K562 (cell line): ENCODE measurements around the gene ZNF724. TPM values are rescaled to one million over a fixed set of nuclear protein-coding genes. Genes with fewer than 3 reads are reported as not detected.

Experiments
- ATAC-seq: fragments of 200-7000 bp; cut with Tn5 transposase; 3 replicates; pipeline ENCODE4 v1.9.1; 2020; ENCODE audit warnings: moderate library complexity
- BruUV-seq: library from RNA; stranded (reverse); fragments of 400-500 nt; replicated peaks from 2 replicates; lab custom pipeline; 2021; lab: Mats Ljungman, UMichigan
- CTCF ChIA-PET: fragments of 300-600 bp; formaldehyde crosslinking; extraction: SDS; loops from one replicate; lab custom pipeline; 2021; ENCODE audit warnings: low intra/inter-chr PET ratio; lab: Yijun Ruan, JAX
- POLR2A ChIA-PET: fragments of 300-600, 350-650 bp; sonication (Branson Sonifier 250); formaldehyde crosslinking; extraction: SDS; loops from one replicate; lab custom pipeline; 2021; ENCODE audit warnings: antibody characterized with exemption, inconsistent platforms; lab: Yijun Ruan, JAX
- DNase-seq, 4 experiments: peaks; one replicate each; pipeline versions ENCODE4 v3.0.0 to v3.0.0-alpha.2; 2011 to 2018; ENCODE audit warnings: low spot score in 3 of 4, mixed read lengths in 3 of 4; ENCODE audit errors: extremely low read depth in 1 of 4
- FAIRE-seq: peaks from 2 replicates; lab custom pipeline; 2011; peaks lifted over from hg19 to GRCh38; lab: Jason Lieb, UNC
- H2AFZ ChIP-seq: 2 replicates; pipeline ENCODE4 v1.6.0; 2011; ENCODE audit warnings: low read depth, low read length, control low read depth, inconsistent platforms
- H3K27ac ChIP-seq: fragments of 200-600 bp; 3 replicates; pipeline ENCODE4 v1.8.0; 2011; ENCODE audit warnings: low read depth, mild to moderate bottlenecking, control low read depth, inconsistent platforms, low read length, moderate library complexity, mixed read lengths; ENCODE audit errors: extremely low read depth
- H3K27me3 ChIP-seq, 2 experiments: fragments of 300-600 bp in 1 of 2; 2 replicates in 1 of 2; 3 replicates in 1 of 2; pipeline versions ENCODE4 v1.6.0 to v1.8.0; 2011; ENCODE audit warnings: inconsistent platforms in 2 of 2, low read length in 2 of 2, mild to moderate bottlenecking in 1 of 2, mixed read lengths in 1 of 2, moderate library complexity in 1 of 2; ENCODE audit not compliant: control insufficient read depth in 2 of 2, insufficient read depth in 2 of 2
- H3K36me3 ChIP-seq: fragments of 300-600 bp; 3 replicates; pipeline ENCODE4 v1.8.0; 2011; ENCODE audit warnings: mild to moderate bottlenecking, low read length, inconsistent platforms; ENCODE audit not compliant: control insufficient read depth, insufficient read depth
- H3K4me1 ChIP-seq, 2 experiments: fragments of 200-600 bp in 1 of 2; replicated peaks in 1 of 2; 2 replicates in 1 of 2; 3 replicates in 1 of 2; pipeline versions ENCODE4 v1.5.1 to v1.8.0; 2011; ENCODE audit warnings: inconsistent platforms in 2 of 2, low read length in 2 of 2, mild to moderate bottlenecking in 1 of 2, mixed read lengths in 1 of 2, moderate library complexity in 1 of 2; ENCODE audit not compliant: control insufficient read depth in 2 of 2, insufficient read depth in 2 of 2
- H3K4me2 ChIP-seq: 2 replicates; pipeline ENCODE4 v1.6.1; 2011; ENCODE audit warnings: low read length, control low read depth, inconsistent platforms, mixed read lengths; ENCODE audit not compliant: insufficient read depth
- H3K4me3 ChIP-seq: fragments of 200-600 bp; sonication (generic), shearing (Covaris generic); 2 replicates; pipeline ENCODE4 v1.5.1; 2016; ENCODE audit warnings: control low read depth, inconsistent platforms
- H3K79me2 ChIP-seq: fragments of 200-600 bp; 3 replicates; pipeline ENCODE4 v1.8.0; 2011; ENCODE audit warnings: low read length, inconsistent platforms; ENCODE audit not compliant: control insufficient read depth, insufficient read depth
- H3K9ac ChIP-seq, 2 experiments: 2 replicates each; pipeline versions ENCODE4 v1.6.0 to v1.6.1; 2011; ENCODE audit warnings: low read depth in 2 of 2, low read length in 2 of 2, control low read depth in 1 of 2, inconsistent platforms in 1 of 2, mild to moderate bottlenecking in 1 of 2, mixed read lengths in 1 of 2; ENCODE audit not compliant: insufficient read depth in 1 of 2
- H3K9me1 ChIP-seq: one replicate; pipeline ENCODE4 v1.6.0; 2011; ENCODE audit warnings: inconsistent platforms, mild to moderate bottlenecking, low read length, moderate library complexity; ENCODE audit not compliant: control insufficient read depth, insufficient read depth
- H3K9me3 ChIP-seq: replicated peaks from 2 replicates; pipeline ENCODE4 v1.5.1; 2011; ENCODE audit warnings: low read depth, low read length, inconsistent platforms; ENCODE audit not compliant: control insufficient read depth, insufficient read depth
- H4K20me1 ChIP-seq: replicated peaks from 2 replicates; pipeline ENCODE4 v1.6.1; 2011; ENCODE audit warnings: low read length, inconsistent platforms, mixed read lengths; ENCODE audit not compliant: control insufficient read depth, insufficient read depth
- BDP1 ChIP-seq: IDR thresholded peaks from 3 replicates; pipeline ENCODE4 v1.6.1; 2011; ENCODE audit not compliant: insufficient read length, insufficient read depth
- FOXA3 ChIP-seq, 2 experiments: fragments of 450-650 bp in 1 of 2; sonication (generic) in 1 of 2; formaldehyde crosslinking; IDR thresholded peaks in 1 of 2; conservative IDR thresholded peaks in 1 of 2; 2 replicates each; pipeline versions ENCODE4 v1.4.0 to v1.8.0; 2020 to 2022; ENCODE audit warnings: mild to moderate bottlenecking in 2 of 2, missing genetic modification reagents in 1 of 2
- MGA ChIP-seq: fragments of 450-650 bp; IDR thresholded peaks from 2 replicates; pipeline ENCODE4 v1.6.1; 2016; ENCODE audit warnings: mild to moderate bottlenecking, moderate library complexity
- MXD1 ChIP-seq: fragments of 250-450 bp; sonication (Bioruptor Pico); IDR thresholded peaks from 2 replicates; pipeline ENCODE4 v1.8.0; 2021; ENCODE audit warnings: borderline replicate concordance, mild to moderate bottlenecking, moderate library complexity; ENCODE audit not compliant: poor library complexity, severe bottlenecking
- MYBL2 ChIP-seq, 2 experiments: fragments of 450-650 bp in 1 of 2; sonication (generic) in 1 of 2; formaldehyde crosslinking in 1 of 2; IDR thresholded peaks; 2 replicates each; pipeline versions ENCODE4 v1.6.1 to v1.8.1; 2017 to 2022; ENCODE audit warnings: borderline replicate concordance in 1 of 2, inconsistent platforms in 1 of 2, low read depth in 1 of 2, mild to moderate bottlenecking in 1 of 2, missing genetic modification reagents in 1 of 2, moderate library complexity in 1 of 2
- SAP30 ChIP-seq: fragments of 200-600 bp; sonication (generic); IDR thresholded peaks from 2 replicates; pipeline ENCODE4 v1.6.1; 2012; ENCODE audit warnings: borderline replicate concordance, low read depth, mild to moderate bottlenecking, moderate library complexity, low read length, control low read depth, inconsistent platforms; ENCODE audit not compliant: insufficient read depth, poor library complexity, severe bottlenecking
- ZNF512 ChIP-seq: IDR thresholded peaks from 2 replicates; pipeline ENCODE4 v1.6.1; 2016; ENCODE audit warnings: missing genetic modification characterization, missing compliant biosample characterization
- WGBS: fragments of 100-300 bp; shearing (Covaris generic); methylation state at CpG from one replicate; pipeline ENCODE4 v1.1.6; 2016; ENCODE audit warnings: low coverage, mixed read lengths; ENCODE audit not compliant: insufficient coverage; ENCODE audit errors: missing lambda C conversion rate; 5-methylcytosine and 5-hydroxymethylcytosine counted together
- in situ Hi-C: fragments of 300-500 bp; cut with MboI; formaldehyde crosslinking; loops from 4 replicates; pipeline ENCODE4 v1.15.0; 2018; ENCODE audit warnings: inconsistent platforms, mixed read lengths
- intact Hi-C: fragments of 100-400 bp; cut with micrococcal nuclease; formaldehyde crosslinking; loops from 2 replicates; pipeline ENCODE4 v1.14.2; 2022
- polyA plus RNA-seq, 8 experiments: library from polyadenylated mRNA; depleted of rRNA in 4 of 8; stranded (reverse) in 5 of 8; unstranded in 3 of 8; fragments of >200 nt; fragmentation: Nextera tagmentation in 2 of 8; fragmentation: Illumina TruSeq in 1 of 8; extraction: Ambion mirVana in 2 of 8; extraction: Trizol in 1 of 8; gene quantifications; 2 replicates each; pipeline versions ENCODE4 v1.2.1 to v1.2.3, GENCODE V29; 2011 to 2014; ENCODE audit warnings: inconsistent platforms in 1 of 8, missing spikeins in 1 of 8
- total RNA-seq, 7 experiments: library from RNA; depleted of rRNA in 6 of 7; stranded (reverse); fragments of >200 nt in 6 of 7; fragmentation: Illumina TruSeq in 2 of 7; extraction: Trizol in 2 of 7; gene quantifications; 2 replicates each; pipeline versions ENCODE4 v1.2.1 to v1.2.3, GENCODE V29; 2011 to 2021; ENCODE audit warnings: low replicate concordance in 1 of 7

ZNF724 gene
- total and polyA plus RNA-seq, 9 of the 15 experiments (the other 6 are each of a cell fraction or from before 2014, with no cell fraction given): 0.18 to 4.2 (median 1.8) TPM

GRCh38 chr19:23294141-23294540 lies 43.9 kb upstream of the ZNF724 start:
- no peaks in the 10 kb centered on the region for H3K9me3 ChIP-seq
- H3K4me1 ChIP-seq: no peaks in the 10 kb centered on the region
- H3K4me3 ChIP-seq: no peak overlapping the region
- in situ Hi-C loops (no loop called here), intact Hi-C loops (no loop called here)
- no peaks in the 10 kb centered on the region for H3K27me3 ChIP-seq
- H3K9ac ChIP-seq: no peak overlapping the region
- no peaks in the 10 kb centered on the region for H3K9me1 ChIP-seq
- no peak for ATAC-seq
- no peaks in the 10 kb centered on the region for H3K79me2 ChIP-seq
- no peak overlapping the region for H2AFZ ChIP-seq
- no peak overlapping the region for H3K27ac ChIP-seq
- 0% methylated on average over 4 of the region's 4 CpGs for WGBS
- no peak for DNase-seq
- no peaks in the 10 kb centered on the region for H3K36me3 ChIP-seq
- POLR2A ChIA-PET: no interaction called here
- no TSS peak for BruUV-seq
- H4K20me1 ChIP-seq: no peaks in the 10 kb centered on the region
- FAIRE-seq: no peak
- H3K4me2 ChIP-seq: no peak overlapping the region
- CTCF ChIA-PET: no interaction called here
- TF ChIP-seq BDP1 (no peak), ZNF512 (tag) (no peak), MXD1 (CRISPR knock-in tag) (no peak), SAP30 (no peak), MYBL2 (IDR thresholded peaks at IDR 0.05; ENCODE audit: low read depth) (no peak), MYBL2 (CRISPR knock-in tag; IDR thresholded peaks at IDR 0.05; ENCODE audit: borderline replicate concordance) (no peak), FOXA3 (CRISPR knock-in tag; conservative IDR thresholded peaks at IDR 0.05 in 1 of 2, IDR thresholded peaks at IDR 0.05 in 1 of 2) (no peak), MGA (no peak)
